GM12878 (cell line): ENCODE measurements around the gene DAGLA. TPM values are rescaled to one million over a fixed set of nuclear protein-coding genes. Genes with fewer than 3 reads are reported as not detected.

Experiments
- CHD2 ChIP-seq: IDR thresholded peaks from 2 replicates; pipeline ENCODE4 v1.6.1; 2011; ENCODE audit warnings: low read depth, low read length, improper control_type of control experiment, borderline replicate concordance
- CREM ChIP-seq: IDR thresholded peaks from 2 replicates; pipeline ENCODE4 v1.6.1; 2014; ENCODE audit warnings: antibody characterized with exemption, low read depth
- IKZF1 ChIP-seq: fragments of 450-650 bp; conservative IDR thresholded peaks from 2 replicates; pipeline ENCODE4 v1.6.1; 2017; ENCODE audit warnings: antibody characterized with exemption, mild to moderate bottlenecking
- NR2C1 ChIP-seq: fragments of 450-650 bp; IDR thresholded peaks from 2 replicates; pipeline ENCODE4 v1.6.1; 2017; ENCODE audit warnings: antibody characterized with exemption, mild to moderate bottlenecking, moderate library complexity
- RBBP5 ChIP-seq: fragments of 200-600 bp; sonication (generic); conservative IDR thresholded peaks from 2 replicates; pipeline ENCODE4 v1.6.1; 2016
- SREBF1 ChIP-seq: IDR thresholded peaks from 2 replicates; pipeline ENCODE4 v1.6.1; 2012; ENCODE audit warnings: mild to moderate bottlenecking, low read length
- TCF7 ChIP-seq: IDR thresholded peaks from 2 replicates; pipeline ENCODE4 v1.6.1; 2014; ENCODE audit warnings: antibody characterized with exemption, borderline replicate concordance
- ZNF24 ChIP-seq: fragments of 450-650 bp; IDR thresholded peaks from 2 replicates; pipeline ENCODE4 v1.6.1; 2017; ENCODE audit warnings: antibody characterized with exemption, mild to moderate bottlenecking
- polyA plus RNA-seq, 11 experiments: library from polyadenylated mRNA; depleted of rRNA in 4 of 11; unstranded in 6 of 11; stranded (reverse) in 5 of 11; fragments of >200 nt; fragmentation: Nextera tagmentation in 4 of 11; fragmentation: Illumina TruSeq in 1 of 11; extraction: Ambion mirVana in 4 of 11; extraction: Trizol in 1 of 11; gene quantifications; 1 replicate in 1 of 11; 2 replicates in 10 of 11; pipeline versions ENCODE4 v1.2.1 to v1.2.3, GENCODE V29; 2011 to 2016; ENCODE audit warnings: inconsistent platforms in 2 of 11, missing spikeins in 2 of 11, low read depth in 1 of 11
- total RNA-seq, 4 experiments: library from RNA; depleted of rRNA in 3 of 4; stranded (reverse); fragments of >200 nt in 3 of 4; fragmentation: Illumina TruSeq in 1 of 4; extraction: Trizol in 1 of 4; gene quantifications; 2 replicates each; pipeline versions ENCODE4 v1.2.1 to v1.2.3, GENCODE V29; 2013 to 2021
- TF ChIP-seq, protein P1 (sequence below): fragments of 450-650 bp; IDR thresholded peaks from 2 replicates; pipeline ENCODE4 v1.6.1; 2017; ENCODE audit warnings: mild to moderate bottlenecking, moderate library complexity
- TF ChIP-seq, protein P2 (sequence below): IDR thresholded peaks from 2 replicates; pipeline ENCODE4 v1.6.1; 2012; ENCODE audit warnings: low read depth, low read length, improper control_type of control experiment
- TF ChIP-seq, protein P3 (sequence below): fragments of 450-650 bp; IDR thresholded peaks from 2 replicates; pipeline ENCODE4 v1.6.1; 2018; ENCODE audit warnings: mild to moderate bottlenecking, low read depth, moderate library complexity; ENCODE audit not compliant: partially characterized antibody
- TF ChIP-seq, protein P4 (sequence below): fragments of 150-350 bp; IDR thresholded peaks from 2 replicates; pipeline ENCODE4 v1.6.1; 2016; ENCODE audit warnings: low read depth, low read length

DAGLA gene
- total and polyA plus RNA-seq, 10 of the 15 experiments (the other 5 are each of a cell fraction or from before 2014, with no cell fraction given) = 0.05 TPM; not detected in 9

DNA sequence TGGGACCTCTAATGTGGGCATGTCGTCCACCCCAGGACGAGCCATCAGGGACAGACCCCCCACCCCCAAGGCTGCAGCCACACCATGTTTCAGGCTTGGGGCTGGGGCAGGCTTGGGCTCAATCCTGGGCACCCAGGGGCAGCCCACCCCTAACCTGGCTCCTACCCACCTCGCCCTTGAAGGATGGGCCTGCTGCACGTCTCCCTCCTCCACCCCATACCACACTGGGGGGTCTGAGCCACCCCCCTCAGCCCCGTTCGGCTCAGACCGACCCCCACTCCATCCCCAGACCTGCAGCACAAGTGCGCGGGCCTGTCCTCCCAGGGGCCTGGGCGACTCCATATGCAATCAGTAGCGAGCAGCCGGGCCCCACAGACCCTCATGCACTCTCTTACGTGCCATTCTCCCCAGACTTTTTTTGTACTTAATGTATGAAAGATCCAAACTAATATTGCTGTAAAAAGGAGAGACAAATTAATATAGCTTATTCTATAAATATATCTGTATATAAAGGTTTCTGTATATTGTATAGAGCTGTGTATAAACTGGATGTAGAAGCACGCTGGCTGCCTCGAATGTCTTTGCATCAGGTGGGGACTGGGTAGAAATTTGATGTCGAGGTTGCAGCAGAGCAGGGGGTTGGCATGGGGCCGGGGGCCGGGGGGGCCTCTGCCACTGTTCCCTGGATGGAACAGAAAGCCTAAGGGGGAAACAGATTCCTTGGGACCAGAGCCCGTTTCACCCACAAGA is 66.4 kb downstream of the DAGLA start (continued):
- TF ChIP-seq, protein P1, sequence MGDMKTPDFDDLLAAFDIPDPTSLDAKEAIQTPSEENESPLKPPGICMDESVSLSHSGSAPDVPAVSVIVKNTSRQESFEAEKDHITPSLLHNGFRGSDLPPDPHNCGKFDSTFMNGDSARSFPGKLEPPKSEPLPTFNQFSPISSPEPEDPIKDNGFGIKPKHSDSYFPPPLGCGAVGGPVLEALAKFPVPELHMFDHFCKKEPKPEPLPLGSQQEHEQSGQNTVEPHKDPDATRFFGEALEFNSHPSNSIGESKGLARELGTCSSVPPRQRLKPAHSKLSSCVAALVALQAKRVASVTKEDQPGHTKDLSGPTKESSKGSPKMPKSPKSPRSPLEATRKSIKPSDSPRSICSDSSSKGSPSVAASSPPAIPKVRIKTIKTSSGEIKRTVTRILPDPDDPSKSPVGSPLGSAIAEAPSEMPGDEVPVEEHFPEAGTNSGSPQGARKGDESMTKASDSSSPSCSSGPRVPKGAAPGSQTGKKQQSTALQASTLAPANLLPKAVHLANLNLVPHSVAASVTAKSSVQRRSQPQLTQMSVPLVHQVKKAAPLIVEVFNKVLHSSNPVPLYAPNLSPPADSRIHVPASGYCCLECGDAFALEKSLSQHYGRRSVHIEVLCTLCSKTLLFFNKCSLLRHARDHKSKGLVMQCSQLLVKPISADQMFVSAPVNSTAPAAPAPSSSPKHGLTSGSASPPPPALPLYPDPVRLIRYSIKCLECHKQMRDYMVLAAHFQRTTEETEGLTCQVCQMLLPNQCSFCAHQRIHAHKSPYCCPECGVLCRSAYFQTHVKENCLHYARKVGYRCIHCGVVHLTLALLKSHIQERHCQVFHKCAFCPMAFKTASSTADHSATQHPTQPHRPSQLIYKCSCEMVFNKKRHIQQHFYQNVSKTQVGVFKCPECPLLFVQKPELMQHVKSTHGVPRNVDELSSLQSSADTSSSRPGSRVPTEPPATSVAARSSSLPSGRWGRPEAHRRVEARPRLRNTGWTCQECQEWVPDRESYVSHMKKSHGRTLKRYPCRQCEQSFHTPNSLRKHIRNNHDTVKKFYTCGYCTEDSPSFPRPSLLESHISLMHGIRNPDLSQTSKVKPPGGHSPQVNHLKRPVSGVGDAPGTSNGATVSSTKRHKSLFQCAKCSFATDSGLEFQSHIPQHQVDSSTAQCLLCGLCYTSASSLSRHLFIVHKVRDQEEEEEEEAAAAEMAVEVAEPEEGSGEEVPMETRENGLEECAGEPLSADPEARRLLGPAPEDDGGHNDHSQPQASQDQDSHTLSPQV = no peak
- TF ChIP-seq ZNF24 (no peak), CREM (no peak), RBBP5 (no peak), CHD2 (no peak), TCF7 (no peak), NR2C1 (no peak), IKZF1 (no peak), SREBF1 (no peak)
- TF ChIP-seq, protein P2, sequence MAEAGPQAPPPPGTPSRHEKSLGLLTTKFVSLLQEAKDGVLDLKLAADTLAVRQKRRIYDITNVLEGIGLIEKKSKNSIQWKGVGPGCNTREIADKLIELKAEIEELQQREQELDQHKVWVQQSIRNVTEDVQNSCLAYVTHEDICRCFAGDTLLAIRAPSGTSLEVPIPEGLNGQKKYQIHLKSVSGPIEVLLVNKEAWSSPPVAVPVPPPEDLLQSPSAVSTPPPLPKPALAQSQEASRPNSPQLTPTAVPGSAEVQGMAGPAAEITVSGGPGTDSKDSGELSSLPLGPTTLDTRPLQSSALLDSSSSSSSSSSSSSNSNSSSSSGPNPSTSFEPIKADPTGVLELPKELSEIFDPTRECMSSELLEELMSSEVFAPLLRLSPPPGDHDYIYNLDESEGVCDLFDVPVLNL = no peak
- TF ChIP-seq, protein P3, sequence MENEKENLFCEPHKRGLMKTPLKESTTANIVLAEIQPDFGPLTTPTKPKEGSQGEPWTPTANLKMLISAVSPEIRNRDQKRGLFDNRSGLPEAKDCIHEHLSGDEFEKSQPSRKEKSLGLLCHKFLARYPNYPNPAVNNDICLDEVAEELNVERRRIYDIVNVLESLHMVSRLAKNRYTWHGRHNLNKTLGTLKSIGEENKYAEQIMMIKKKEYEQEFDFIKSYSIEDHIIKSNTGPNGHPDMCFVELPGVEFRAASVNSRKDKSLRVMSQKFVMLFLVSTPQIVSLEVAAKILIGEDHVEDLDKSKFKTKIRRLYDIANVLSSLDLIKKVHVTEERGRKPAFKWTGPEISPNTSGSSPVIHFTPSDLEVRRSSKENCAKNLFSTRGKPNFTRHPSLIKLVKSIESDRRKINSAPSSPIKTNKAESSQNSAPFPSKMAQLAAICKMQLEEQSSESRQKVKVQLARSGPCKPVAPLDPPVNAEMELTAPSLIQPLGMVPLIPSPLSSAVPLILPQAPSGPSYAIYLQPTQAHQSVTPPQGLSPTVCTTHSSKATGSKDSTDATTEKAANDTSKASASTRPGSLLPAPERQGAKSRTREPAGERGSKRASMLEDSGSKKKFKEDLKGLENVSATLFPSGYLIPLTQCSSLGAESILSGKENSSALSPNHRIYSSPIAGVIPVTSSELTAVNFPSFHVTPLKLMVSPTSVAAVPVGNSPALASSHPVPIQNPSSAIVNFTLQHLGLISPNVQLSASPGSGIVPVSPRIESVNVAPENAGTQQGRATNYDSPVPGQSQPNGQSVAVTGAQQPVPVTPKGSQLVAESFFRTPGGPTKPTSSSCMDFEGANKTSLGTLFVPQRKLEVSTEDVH = no peak
- TF ChIP-seq, protein P4, sequence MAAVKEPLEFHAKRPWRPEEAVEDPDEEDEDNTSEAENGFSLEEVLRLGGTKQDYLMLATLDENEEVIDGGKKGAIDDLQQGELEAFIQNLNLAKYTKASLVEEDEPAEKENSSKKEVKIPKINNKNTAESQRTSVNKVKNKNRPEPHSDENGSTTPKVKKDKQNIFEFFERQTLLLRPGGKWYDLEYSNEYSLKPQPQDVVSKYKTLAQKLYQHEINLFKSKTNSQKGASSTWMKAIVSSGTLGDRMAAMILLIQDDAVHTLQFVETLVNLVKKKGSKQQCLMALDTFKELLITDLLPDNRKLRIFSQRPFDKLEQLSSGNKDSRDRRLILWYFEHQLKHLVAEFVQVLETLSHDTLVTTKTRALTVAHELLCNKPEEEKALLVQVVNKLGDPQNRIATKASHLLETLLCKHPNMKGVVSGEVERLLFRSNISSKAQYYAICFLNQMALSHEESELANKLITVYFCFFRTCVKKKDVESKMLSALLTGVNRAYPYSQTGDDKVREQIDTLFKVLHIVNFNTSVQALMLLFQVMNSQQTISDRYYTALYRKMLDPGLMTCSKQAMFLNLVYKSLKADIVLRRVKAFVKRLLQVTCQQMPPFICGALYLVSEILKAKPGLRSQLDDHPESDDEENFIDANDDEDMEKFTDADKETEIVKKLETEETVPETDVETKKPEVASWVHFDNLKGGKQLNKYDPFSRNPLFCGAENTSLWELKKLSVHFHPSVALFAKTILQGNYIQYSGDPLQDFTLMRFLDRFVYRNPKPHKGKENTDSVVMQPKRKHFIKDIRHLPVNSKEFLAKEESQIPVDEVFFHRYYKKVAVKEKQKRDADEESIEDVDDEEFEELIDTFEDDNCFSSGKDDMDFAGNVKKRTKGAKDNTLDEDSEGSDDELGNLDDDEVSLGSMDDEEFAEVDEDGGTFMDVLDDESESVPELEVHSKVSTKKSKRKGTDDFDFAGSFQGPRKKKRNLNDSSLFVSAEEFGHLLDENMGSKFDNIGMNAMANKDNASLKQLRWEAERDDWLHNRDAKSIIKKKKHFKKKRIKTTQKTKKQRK = no peak
